Adrenal gland (tissue), 12 donors: ENCODE results near the gene SLMAP. TPM values are rescaled to one million over a fixed set of nuclear protein-coding genes. Genes with fewer than 3 reads are reported as not detected.

ENCODE experiments used
- DNase-seq, 7 donors: peaks; one replicate each; pipeline ENCODE4 v3.0.0-alpha.2; 2019 to 2020
- H3K27ac ChIP-seq, 5 donors: fragments of 200-600 bp; sonication (generic) in 4 of 5; 1 replicate in 3 of 5; 2 replicates in 2 of 5; pipeline versions ENCODE4 v1.5.1 to v1.8.0; 2016 to 2020; ENCODE audit warnings: mild to moderate bottlenecking in 1 of 5
- H3K27me3 ChIP-seq: fragments of 200-600 bp; 2 replicates; pipeline ENCODE4 v1.8.0; 2021
- H3K36me3 ChIP-seq, 2 donors: fragments of 200-600 bp; replicated peaks in 1 of 2; 1 replicate in 1 of 2; 2 replicates in 1 of 2; pipeline versions ENCODE4 v1.5.1 to v1.8.0; 2018 to 2022
- H3K4me1 ChIP-seq, 2 donors: fragments of 200-600 bp; replicated peaks in 1 of 2; 1 replicate in 1 of 2; 2 replicates in 1 of 2; pipeline versions ENCODE4 v1.5.1 to v1.8.0; 2018 to 2021
- H3K4me3 ChIP-seq, 4 donors: fragments of 200-600 bp; sonication (generic) in 3 of 4; one replicate each; pipeline ENCODE4 v1.5.1; 2016 to 2018
- H3K9me3 ChIP-seq, 3 donors: fragments of 200-600 bp; sonication (generic) in 1 of 3; replicated peaks in 1 of 3; 1 replicate in 2 of 3; 2 replicates in 1 of 3; pipeline versions ENCODE4 v1.5.1 to v1.8.0; 2016 to 2021
- CTCF ChIP-seq, 6 experiments: fragments of 450-650 bp in 4 of 6; fragments of 200-600 bp in 2 of 6; sonication (generic) in 1 of 6; IDR thresholded peaks; 1 replicate in 5 of 6; 2 replicates in 1 of 6; pipeline versions ENCODE4 v1.5.1 to v1.8.0; 2016 to 2021; ENCODE audit warnings: antibody characterized with exemption in 6 of 6, mild to moderate bottlenecking in 2 of 6, moderate library complexity in 1 of 6
- POLR2A ChIP-seq, 2 donors: fragments of 450-650 bp; IDR thresholded peaks; one replicate each; pipeline ENCODE4 v1.6.1; 2017; ENCODE audit warnings: antibody characterized with exemption in 2 of 2, mild to moderate bottlenecking in 2 of 2, moderate library complexity in 1 of 2
- WGBS, 4 donors: extraction: QIAGEN DNeasy Blood & Tissue Kit in 2 of 4; methylation state at CpG; one replicate each; pipeline versions ENCODE4 v1.1.5 to v1.1.7; 2013 to 2017; 5-methylcytosine and 5-hydroxymethylcytosine counted together
- intact Hi-C, 2 donors: fragments of 100-400 bp; cut with DNase I; formaldehyde crosslinking; loops; one replicate each; pipeline versions ENCODE4 v1.14.1 to v1.15.0; 2022 to 2023
- polyA plus RNA-seq, 3 donors: library from polyadenylated mRNA; stranded (reverse); fragments of 200-250 nt in 2 of 3; fragments of 350-450 nt in 1 of 3; fragmentation: Illumina TruSeq in 1 of 3; extraction: RNeasy Lipid Tissue Mini Kit (QIAGEN cat#74804) in 1 of 3; gene quantifications; one replicate each; pipeline ENCODE4 v1.2.3, GENCODE V29; 2013 to 2014
- total RNA-seq, 9 donors: library from RNA; depleted of rRNA in 4 of 9; stranded (reverse); fragments of >200 nt in 4 of 9; fragments of 120-200 nt in 1 of 9; fragmentation: NEBNext Ultra II Directional in 1 of 9; extraction: Animal tissue kit (Norgen Biotek cat#: 25700) in 1 of 9; gene quantifications; one replicate each; pipeline versions ENCODE4 v1.1.0 to v1.2.4, GENCODE V29; 2013 to 2023
- donor health status: healthy with polysubstance abuse.
- donor health status: Bipolar disorder and iron deficiency.
- donor health status: DM: yes; HTN: yes; CAD: no.
- donor health status: DM: no; HTN: no; CAD: no.
- donor health status: DM: no; HTN: no; CAD: no.
- donor health status: DM: yes; HTN: yes; CAD: no.

Gene SLMAP
- total and polyA plus RNA-seq, 12 donors: 18.9 to 134 (median 87.5) TPM

- 85 to 89% (median 88%) methylated on average over 1 of the region's 1 CpG for WGBS, 4 donors
- Histone ChIP-seq H3K4me1 (no peaks in the 10 kb centered on the region), H3K36me3 (peaks cover 0 to 13% of the 10 kb centered on the region in 2 donors), H3K9me3 (no peaks in the 10 kb centered on the region), H3K4me3 (no peak overlapping the region), H3K27ac (no peak overlapping the region), H3K27me3 (no peaks in the 10 kb centered on the region)
- intact Hi-C loops: no loop called here
- no peak for DNase-seq
- TF ChIP-seq POLR2A (IDR thresholded peaks at IDR 0.05) (no peak), CTCF (IDR thresholded peaks at IDR 0.05) (peak in 5 of 6 experiments; percentile 20 to 42 (median 22))
Observed at GRCh38 chr3:57852896-57853295, 96.8 kb downstream of the SLMAP start.

GRCh38 chr3:57855281-57855680, 99.2 kb downstream of the SLMAP start:
- 86 to 100% (median 92%) methylated on average over 1 of the region's 1 CpG for WGBS, 4 donors
- Histone ChIP-seq H3K27ac (no peak overlapping the region), H3K27me3 (no peaks in the 10 kb centered on the region), H3K4me1 (no peaks in the 10 kb centered on the region), H3K9me3 (no peaks in the 10 kb centered on the region), H3K36me3 (peaks cover 0 to 20% of the 10 kb centered on the region in 2 donors), H3K4me3 (no peak overlapping the region)
- intact Hi-C loops: no loop called here
- TF ChIP-seq POLR2A (IDR thresholded peaks at IDR 0.05): no peak
- TF ChIP-seq CTCF (IDR thresholded peaks at IDR 0.05): no peak
- no peak for DNase-seq

GRCh38 chr3:57855943-57856342, 99.8 kb downstream of the SLMAP start:
- Histone ChIP-seq H3K36me3 (peaks cover 0 to 16% of the 10 kb centered on the region in 2 donors), H3K27me3 (no peaks in the 10 kb centered on the region), H3K27ac (no peak overlapping the region), H3K4me1 (no peaks in the 10 kb centered on the region), H3K9me3 (no peaks in the 10 kb centered on the region), H3K4me3 (no peak overlapping the region)
- TF ChIP-seq CTCF (IDR thresholded peaks at IDR 0.05) (no peak), POLR2A (IDR thresholded peaks at IDR 0.05) (no peak)
- intact Hi-C loops: no loop called here
- WGBS, 4 donors: 92 to 95% (median 94%) methylated on average over 4 of the region's 4 CpGs
- no peak for DNase-seq

GRCh38 chr3:57856675-57857074, 100.6 kb downstream of the SLMAP start:
- H3K36me3 ChIP-seq: peaks cover 0 to 17% of the 10 kb centered on the region in 2 donors
- no peaks in the 10 kb centered on the region for H3K9me3 ChIP-seq
- no peaks in the 10 kb centered on the region for H3K27me3 ChIP-seq
- intact Hi-C loops: no loop called here
- peak in 1 of 6 experiments; percentile 13 for TF ChIP-seq CTCF (IDR thresholded peaks at IDR 0.05)
- TF ChIP-seq POLR2A (IDR thresholded peaks at IDR 0.05): no peak
- no peak overlapping the region for H3K27ac ChIP-seq
- no peak overlapping the region for H3K4me3 ChIP-seq
- 71 to 77% (median 74%) methylated on average over 2 of the region's 2 CpGs for WGBS, 4 donors
- H3K4me1 ChIP-seq: no peaks in the 10 kb centered on the region
- DNase-seq: no peak
